Measurements from ENCODE around the gene HES4.
"Not testable (repeated sequence)": the region's sequence is repeated elsewhere in the genome, so short reads cannot be mapped to it uniquely, and the experiment has no call there.

HES4 gene

GRCh38 chr1:1017397-1018320, 17.8 kb upstream of the HES4 start:
- not testable (repeated sequence) for DNase-seq (ENCODE audit: low read depth)

- no peak for DNase-seq (ENCODE audit: low read depth)
Measured at GRCh38 chr1:1014799-1015681, 15.1 kb upstream of the HES4 start.

- DNase-seq (ENCODE audit: low read depth): no peak
Measured at GRCh38 chr1:1013922-1014648, 14.2 kb upstream of the HES4 start.

- peak; percentile 78 for DNase-seq (ENCODE audit: low read depth)
Measured at GRCh38 chr1:1013105-1013921, 13.4 kb upstream of the HES4 start, which contains the start of gene ISG15. Gene ISG15, plus strand, starts transcription at chr1:1013497. Its CDS starts 77 bp downstream, at chr1:1013574.

GRCh38 chr1:1012736-1013104, 12.8 kb upstream of the HES4 start:
- DNase-seq (ENCODE audit: low read depth): not testable (repeated sequence)

- DNase-seq (ENCODE audit: low read depth): no peak
Measured at GRCh38 chr1:1011396-1011949, 11.6 kb upstream of the HES4 start.

GRCh38 chr1:1010131-1010530, 10.2 kb upstream of the HES4 start:
- DNase-seq (ENCODE audit: low read depth): not testable (repeated sequence)

GRCh38 chr1:1006305-1007159, 6.6 kb upstream of the HES4 start:
- DNase-seq (ENCODE audit: low read depth): no peak

- no peak for DNase-seq (ENCODE audit: low read depth)
Measured at GRCh38 chr1:1005774-1006304, 5.9 kb upstream of the HES4 start.

GRCh38 chr1:1004780-1005697, 5.1 kb upstream of the HES4 start:
- DNase-seq (ENCODE audit: low read depth): no peak

- DNase-seq (ENCODE audit: low read depth): no peak
Measured at GRCh38 chr1:1004420-1004779, 4.5 kb upstream of the HES4 start.

- DNase-seq (ENCODE audit: low read depth): no peak
Measured at GRCh38 chr1:1003618-1004419, 3.9 kb upstream of the HES4 start.

GRCh38 chr1:1001057-1001783, 1.3 kb upstream of the HES4 start:
- DNase-seq (ENCODE audit: low read depth): no peak

GRCh38 chr1:1000357-1001056, 610 bp upstream of the HES4 start:
- peak; percentile 41 for DNase-seq (ENCODE audit: low read depth)

GRCh38 chr1:998995-999724, 737 bp downstream of the HES4 start:
- no peak for DNase-seq (ENCODE audit: low read depth)

- no peak for DNase-seq (ENCODE audit: low read depth)
Measured at GRCh38 chr1:998745-998994, 1.2 kb downstream of the HES4 start.

All from stimulated activated CD8-positive, alpha-beta memory T cell treated with anti-CD3 and anti-CD28 coated beads, Interleukin-4, amount 100 ng/mL, for 24 hours (primary cell).